ENCODE measurements around the gene CCNI2. TPM values are rescaled to one million over a fixed set of nuclear protein-coding genes. Genes with fewer than 3 reads are reported as not detected.

Gene CCNI2
- total RNA-seq, 1 experiment from 2014 or later: 3.3 TPM

DNA sequence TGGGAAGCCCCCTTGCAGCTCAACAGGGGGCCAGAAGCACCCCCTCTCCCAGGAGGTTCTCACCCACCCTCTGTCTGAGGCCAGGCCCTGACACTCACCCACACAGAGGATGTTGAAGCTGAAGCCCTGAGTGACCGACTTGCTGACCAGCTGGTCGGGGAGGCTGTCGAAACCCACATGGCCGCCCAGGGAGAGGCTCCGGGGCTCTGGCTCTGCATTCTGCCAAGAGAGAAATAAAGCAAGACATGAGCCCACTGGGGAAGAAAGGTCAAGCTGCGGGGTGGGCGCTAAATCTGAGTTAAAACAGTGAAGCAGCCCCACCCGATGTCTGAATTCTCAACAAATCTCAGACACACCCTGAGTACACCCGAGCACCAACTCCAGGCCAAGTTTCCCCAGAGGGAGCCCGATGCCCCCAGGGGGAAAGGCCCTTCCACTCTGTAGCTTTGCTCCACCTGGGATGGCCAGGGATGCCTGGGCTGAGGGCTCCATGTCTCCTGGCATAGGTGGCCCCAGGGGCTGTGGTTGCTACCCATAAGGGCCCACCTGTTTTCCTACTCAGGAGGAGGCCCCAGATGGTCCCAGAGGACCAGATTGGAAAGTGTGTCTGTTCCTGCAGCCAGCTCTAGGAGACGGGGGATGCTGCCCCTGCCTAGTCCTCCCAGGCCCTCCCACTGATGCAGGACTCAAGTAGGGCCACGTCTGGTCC is 18.2 kb downstream of the CCNI2 start:
- H3K4me3 Mint-ChIP-seq (ENCODE audit: low read depth, unreplicated experiment): no peak overlapping the region
- no TSS peak for BruUV-seq (replicated peaks)
- H3K4me1 Mint-ChIP-seq (ENCODE audit: low read depth, unreplicated experiment): no peaks in the 10 kb centered on the region
- DNase-seq: no peak
- no peaks in the 10 kb centered on the region for H3K9me3 Mint-ChIP-seq (ENCODE audit: low read depth, unreplicated experiment)
- peaks cover 5% of the 10 kb centered on the region for H3K36me3 Mint-ChIP-seq (ENCODE audit: insufficient read depth, unreplicated experiment)
- CTCF ChIA-PET: interaction anchor here (0.6 to 1.4 kb wide), 2 partner anchors 9 to 36 kb away, joined by 3 read pairs; no protein-coding TSS in a partner anchor
- TF ChIP-seq, protein P1, sequence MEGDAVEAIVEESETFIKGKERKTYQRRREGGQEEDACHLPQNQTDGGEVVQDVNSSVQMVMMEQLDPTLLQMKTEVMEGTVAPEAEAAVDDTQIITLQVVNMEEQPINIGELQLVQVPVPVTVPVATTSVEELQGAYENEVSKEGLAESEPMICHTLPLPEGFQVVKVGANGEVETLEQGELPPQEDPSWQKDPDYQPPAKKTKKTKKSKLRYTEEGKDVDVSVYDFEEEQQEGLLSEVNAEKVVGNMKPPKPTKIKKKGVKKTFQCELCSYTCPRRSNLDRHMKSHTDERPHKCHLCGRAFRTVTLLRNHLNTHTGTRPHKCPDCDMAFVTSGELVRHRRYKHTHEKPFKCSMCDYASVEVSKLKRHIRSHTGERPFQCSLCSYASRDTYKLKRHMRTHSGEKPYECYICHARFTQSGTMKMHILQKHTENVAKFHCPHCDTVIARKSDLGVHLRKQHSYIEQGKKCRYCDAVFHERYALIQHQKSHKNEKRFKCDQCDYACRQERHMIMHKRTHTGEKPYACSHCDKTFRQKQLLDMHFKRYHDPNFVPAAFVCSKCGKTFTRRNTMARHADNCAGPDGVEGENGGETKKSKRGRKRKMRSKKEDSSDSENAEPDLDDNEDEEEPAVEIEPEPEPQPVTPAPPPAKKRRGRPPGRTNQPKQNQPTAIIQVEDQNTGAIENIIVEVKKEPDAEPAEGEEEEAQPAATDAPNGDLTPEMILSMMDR (IDR thresholded peaks at IDR 0.05; ENCODE audit: unreplicated experiment): no peak
- H3K27ac Mint-ChIP-seq (ENCODE audit: unreplicated experiment): no peak overlapping the region
- H3K27me3 Mint-ChIP-seq (ENCODE audit: unreplicated experiment): no peaks in the 10 kb centered on the region
- intact Hi-C loops (cut with micrococcal nuclease; ENCODE audit: unreplicated experiment): no loop called here

DNA sequence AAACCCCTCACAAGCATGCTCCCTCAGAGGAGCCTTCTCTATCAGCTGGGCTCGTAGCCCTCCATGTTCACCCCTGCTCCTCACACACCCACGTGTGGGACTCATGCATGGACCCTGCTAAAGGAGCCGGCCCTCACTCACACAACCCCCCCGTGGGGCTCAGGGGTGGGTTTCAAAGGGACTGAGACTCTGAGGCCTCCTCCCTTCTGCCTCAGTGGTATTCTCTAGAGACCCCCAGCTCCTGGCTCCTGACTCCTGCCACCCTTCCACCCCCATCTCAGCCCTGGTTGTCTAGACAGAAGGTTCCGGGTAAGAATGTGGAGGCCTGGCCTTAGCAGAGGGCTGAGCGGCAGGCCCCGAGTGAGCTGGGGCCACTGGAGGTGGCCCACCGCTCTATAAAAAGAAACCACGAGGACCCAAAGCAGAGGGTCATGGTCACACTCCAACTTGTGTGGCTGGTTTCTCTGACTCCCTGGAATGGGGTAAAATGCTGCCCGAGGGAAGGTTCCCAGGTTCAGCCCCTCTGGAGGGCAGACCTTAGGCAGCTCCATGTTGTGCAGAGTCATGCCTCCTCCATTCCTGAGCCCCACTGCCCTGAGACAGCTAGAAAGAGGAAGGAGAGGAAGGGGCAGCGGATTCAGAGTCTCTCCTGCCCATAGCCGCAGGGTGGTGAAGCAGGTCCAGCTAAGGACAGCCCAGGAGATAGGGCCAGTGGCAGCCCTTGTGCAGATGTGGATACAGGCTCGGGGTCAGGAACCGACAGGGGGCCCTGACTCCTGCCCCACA is 19.0 kb downstream of the CCNI2 start:
- H3K27ac Mint-ChIP-seq (ENCODE audit: unreplicated experiment): no peak overlapping the region
- CTCF ChIA-PET: interaction anchor here (0.6 kb wide), 1 partner anchor 36 kb away, joined by 3 read pairs; no protein-coding TSS in a partner anchor
- TF ChIP-seq, protein P1 (IDR thresholded peaks at IDR 0.05; ENCODE audit: unreplicated experiment): no peak
- H3K27me3 Mint-ChIP-seq (ENCODE audit: unreplicated experiment): no peaks in the 10 kb centered on the region
- DNase-seq: no peak
- no peaks in the 10 kb centered on the region for H3K4me1 Mint-ChIP-seq (ENCODE audit: low read depth, unreplicated experiment)
- peaks cover 5% of the 10 kb centered on the region for H3K36me3 Mint-ChIP-seq (ENCODE audit: insufficient read depth, unreplicated experiment)
- intact Hi-C loops (cut with micrococcal nuclease; ENCODE audit: unreplicated experiment): no loop called here
- no TSS peak for BruUV-seq (replicated peaks)
- no peaks in the 10 kb centered on the region for H3K9me3 Mint-ChIP-seq (ENCODE audit: low read depth, unreplicated experiment)
- H3K4me3 Mint-ChIP-seq (ENCODE audit: low read depth, unreplicated experiment): no peak overlapping the region

DNA sequence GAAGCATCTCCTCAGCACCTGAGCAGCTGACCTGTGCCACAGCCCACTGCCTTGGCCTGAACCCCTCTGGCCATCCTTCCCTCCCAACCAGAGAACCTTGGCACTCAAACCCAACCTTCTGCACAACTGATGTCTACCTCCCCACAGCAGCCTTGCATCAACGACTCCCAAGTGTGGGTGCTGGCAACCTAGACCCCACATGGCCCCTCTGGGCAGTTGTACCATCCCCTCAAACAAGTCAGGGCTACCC is 19.5 kb downstream of the CCNI2 start:
- Mint-ChIP-seq H3K9me3 (ENCODE audit: low read depth, unreplicated experiment) (no peaks in the 10 kb centered on the region), H3K27me3 (ENCODE audit: unreplicated experiment) (no peaks in the 10 kb centered on the region), H3K36me3 (ENCODE audit: insufficient read depth, unreplicated experiment) (peaks cover 2% of the 10 kb centered on the region), H3K4me3 (ENCODE audit: low read depth, unreplicated experiment) (no peak overlapping the region), H3K27ac (ENCODE audit: unreplicated experiment) (no peak overlapping the region), H3K4me1 (ENCODE audit: low read depth, unreplicated experiment) (no peaks in the 10 kb centered on the region)
- intact Hi-C loops (cut with micrococcal nuclease; ENCODE audit: unreplicated experiment): no loop called here
- CTCF ChIA-PET: no interaction called here
- no TSS peak for BruUV-seq (replicated peaks)
- DNase-seq: no peak
- TF ChIP-seq, protein P1 (IDR thresholded peaks at IDR 0.05; ENCODE audit: unreplicated experiment): no peak

DNA sequence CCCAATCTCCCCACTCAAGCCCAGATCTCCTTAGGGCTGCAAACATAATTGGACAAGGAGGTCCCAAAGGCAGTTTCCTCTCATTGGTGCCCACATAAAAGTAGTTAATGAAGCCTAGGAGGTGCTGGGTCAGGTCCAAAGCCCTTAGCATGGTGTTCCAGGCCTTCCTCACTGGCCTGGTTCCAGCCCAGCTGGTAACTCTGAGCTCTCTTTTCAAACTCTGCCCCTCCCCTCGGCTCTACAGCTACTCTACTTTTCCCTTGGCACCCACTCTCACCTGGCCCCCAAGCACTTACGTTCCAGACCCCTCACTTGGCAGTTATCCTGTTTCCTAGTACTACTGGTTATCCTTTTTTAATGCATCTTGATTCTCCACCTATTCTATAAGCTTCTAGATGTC is 19.9 kb downstream of the CCNI2 start:
- BruUV-seq (replicated peaks): no TSS peak
- CTCF ChIA-PET: interaction anchor here (0.7 kb wide), 1 partner anchor 210 kb away, joined by 3 read pairs; the partner anchor contains the start of gene RAD50
- intact Hi-C loops (cut with micrococcal nuclease; ENCODE audit: unreplicated experiment): no loop called here

More for the DNA sequence above, 19.9 kb downstream of the CCNI2 start:
- Mint-ChIP-seq H3K4me3 (ENCODE audit: low read depth, unreplicated experiment) (no peak overlapping the region), H3K9me3 (ENCODE audit: low read depth, unreplicated experiment) (no peaks in the 10 kb centered on the region), H3K36me3 (ENCODE audit: insufficient read depth, unreplicated experiment) (no peaks in the 10 kb centered on the region), H3K27me3 (ENCODE audit: unreplicated experiment) (no peaks in the 10 kb centered on the region), H3K27ac (ENCODE audit: unreplicated experiment) (no peak overlapping the region), H3K4me1 (ENCODE audit: low read depth, unreplicated experiment) (no peaks in the 10 kb centered on the region)
- DNase-seq: no peak
- TF ChIP-seq, protein P1 (IDR thresholded peaks at IDR 0.05; ENCODE audit: unreplicated experiment): no peak
